ENCODE data around the gene CST9.

- no peak for TF ChIP-seq YY1 (IDR thresholded peaks at IDR 0.05; ENCODE audit: insufficient read depth, insufficient read length)
- no peak for TF ChIP-seq ZNF274 (IDR thresholded peaks at IDR 0.05; ENCODE audit: low read depth, low read length)
- TF ChIP-seq SUZ12 (IDR thresholded peaks at IDR 0.05; ENCODE audit: extremely low read depth, insufficient read depth, insufficient read length): no peak
Measured at GRCh38 chr20:23605867-23606651, at the start of gene CST9.

All from NT2/D1 (cell line).